GM12891 (cell line): ENCODE results near the gene UGT2A3.

Experiments
- PAX5 ChIP-seq: IDR thresholded peaks from 2 replicates; pipeline ENCODE4 v1.6.1; 2011; ENCODE audit warnings: low read length, moderate library complexity, mild to moderate bottlenecking; ENCODE audit not compliant: insufficient read depth, severe bottlenecking
- POLR2A ChIP-seq: IDR thresholded peaks from 2 replicates; pipeline ENCODE4 v1.6.1; 2011; ENCODE audit warnings: low read depth, low read length, control low read depth
- POLR2AphosphoS5 ChIP-seq: IDR thresholded peaks from 2 replicates; pipeline ENCODE4 v1.6.1; 2011; ENCODE audit warnings: low read depth, low read length, control low read depth
- SPI1 ChIP-seq: IDR thresholded peaks from 2 replicates; pipeline ENCODE4 v1.6.1; 2011; ENCODE audit warnings: low read depth, low read length, control low read depth
- TAF1 ChIP-seq: IDR thresholded peaks from 2 replicates; pipeline ENCODE4 v1.6.1; 2011; ENCODE audit warnings: low read depth, low read length, control low read depth

DNA sequence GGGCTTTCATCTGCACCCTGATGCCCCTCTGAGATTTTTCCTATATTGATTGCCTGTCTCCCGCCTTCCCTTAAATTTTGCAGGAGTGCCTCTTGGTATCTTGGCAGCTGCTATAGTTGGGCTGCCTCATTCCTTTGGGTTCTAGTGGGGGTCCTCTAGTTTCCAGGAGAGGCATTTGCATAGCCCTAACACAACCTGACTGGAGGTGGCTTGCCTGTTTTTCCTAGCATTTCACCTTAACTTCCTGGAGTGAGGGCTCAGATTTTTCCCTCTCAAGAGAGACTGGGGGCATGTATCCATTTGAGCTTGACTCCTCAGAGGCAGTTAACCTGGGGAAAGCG, 46.0 kb downstream of the UGT2A3 start:
- TF ChIP-seq TAF1 (no peak), POLR2AphosphoS5 (no peak), POLR2A (no peak), SPI1 (no peak), PAX5 (no peak)
